ENCODE results near the gene FLT3LG.

- no peak for TF ChIP-seq EZH2 (IDR thresholded peaks at IDR 0.05; ENCODE audit: insufficient read depth, poor library complexity, severe bottlenecking)
- no peak for TF ChIP-seq EZH2phosphoT487 (IDR thresholded peaks at IDR 0.05; ENCODE audit: insufficient read depth, low read depth)
Measured at GRCh38 chr19:49515767-49516166, 41.8 kb downstream of the FLT3LG start.

Measured in GM23248 (cell line).